HG03558 (cell line): ENCODE data around the gene CUBN.

ENCODE experiments used
- ATAC-seq: cut with Tn5 transposase; IDR thresholded peaks from one replicate; pipeline ENCODE4 v1.9.1; 2021; ENCODE audit warnings: moderate number of reproducible peaks; ENCODE audit not compliant: unreplicated experiment; ENCODE audit errors: extremely low read depth

CUBN gene

DNA sequence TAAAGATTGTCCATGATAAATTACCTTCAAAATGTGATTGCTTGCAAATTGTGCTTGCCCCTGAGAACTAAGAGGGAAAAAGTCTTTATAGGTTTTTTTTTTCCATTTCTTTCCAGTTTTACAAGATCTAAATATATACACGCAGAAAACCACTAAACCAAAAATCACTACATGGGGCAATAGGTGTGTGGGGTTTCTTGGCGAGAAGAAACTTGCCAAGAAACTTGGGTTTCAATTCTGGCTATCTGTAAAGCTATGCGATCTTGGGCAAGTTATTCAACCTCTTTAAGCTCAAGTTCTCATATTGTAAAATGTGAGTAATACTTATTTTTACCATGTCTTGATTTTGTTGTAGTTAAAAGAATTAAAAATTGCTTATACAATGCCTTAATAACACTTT lies 17.0 kb downstream of the CUBN start:
- no peak for ATAC-seq

DNA sequence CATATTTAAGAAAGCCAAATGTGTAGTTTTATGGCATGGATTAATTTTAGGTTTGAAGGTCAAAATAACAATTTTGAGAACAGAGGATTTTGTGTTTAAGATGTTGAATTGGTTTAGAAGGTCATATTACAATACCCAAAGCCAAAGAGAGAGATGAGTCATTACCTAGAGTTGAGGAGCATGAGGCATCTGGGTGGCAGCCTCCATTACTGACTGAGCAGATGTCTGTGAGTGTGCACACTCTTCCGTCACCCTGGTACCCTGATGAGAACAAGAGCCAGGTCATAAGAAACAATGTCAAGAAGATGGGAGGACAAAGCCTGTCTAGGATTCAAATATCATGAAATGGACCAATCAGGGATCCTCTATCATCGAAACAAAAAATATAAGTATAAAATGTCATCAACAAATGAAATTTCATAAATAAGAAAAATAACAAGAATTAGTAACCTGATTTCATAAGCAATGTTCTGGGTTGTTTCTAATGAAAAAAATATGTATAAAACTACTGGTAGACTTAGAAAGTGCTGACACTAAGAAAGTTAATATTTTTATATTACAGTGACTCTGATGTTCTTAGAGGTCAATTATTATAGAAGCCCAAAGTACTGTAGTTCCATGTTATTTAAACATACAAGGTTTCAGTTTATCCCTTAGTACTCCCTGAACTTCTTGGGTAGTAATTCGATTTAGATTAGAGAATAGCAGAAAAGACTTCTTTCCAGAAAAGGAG lies 20.0 kb downstream of the CUBN start:
- no peak for ATAC-seq

- no peak for ATAC-seq
Measured at GRCh38 chr10:17109046-17109445, 20.6 kb downstream of the CUBN start.

- ATAC-seq = no peak
Measured at GRCh38 chr10:17106991-17107390, 22.6 kb downstream of the CUBN start.

DNA sequence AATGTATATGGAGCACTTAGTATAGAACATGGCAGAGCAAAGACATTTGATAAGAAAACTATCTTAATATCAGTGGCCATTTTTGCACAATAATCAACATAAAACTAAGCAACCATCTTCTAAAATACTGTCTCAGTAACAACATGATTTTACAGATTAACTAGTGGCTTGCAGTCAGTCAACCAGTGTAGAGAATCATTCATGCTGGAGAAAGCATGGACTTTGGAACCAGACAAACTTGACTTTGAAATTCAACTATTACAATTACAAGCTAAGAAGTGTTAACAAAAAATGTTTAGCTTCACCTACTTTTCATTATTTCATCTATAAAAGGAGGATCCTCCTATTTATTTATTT lies 27.7 kb downstream of the CUBN start:
- ATAC-seq = no peak

- no peak for ATAC-seq
Measured at GRCh38 chr10:17101257-17101909, 28.2 kb downstream of the CUBN start.

GRCh38 chr10:17100586-17100985 lies 29.0 kb downstream of the CUBN start:
- no peak for ATAC-seq

- no peak for ATAC-seq
Measured at GRCh38 chr10:17098012-17098411, 31.6 kb downstream of the CUBN start.

GRCh38 chr10:17094844-17095243 lies 34.8 kb downstream of the CUBN start:
- no peak for ATAC-seq

GRCh38 chr10:17092986-17093803 lies 36.4 kb downstream of the CUBN start:
- no peak for ATAC-seq

- no peak for ATAC-seq
Measured at GRCh38 chr10:17092216-17092944, 37.2 kb downstream of the CUBN start.

DNA sequence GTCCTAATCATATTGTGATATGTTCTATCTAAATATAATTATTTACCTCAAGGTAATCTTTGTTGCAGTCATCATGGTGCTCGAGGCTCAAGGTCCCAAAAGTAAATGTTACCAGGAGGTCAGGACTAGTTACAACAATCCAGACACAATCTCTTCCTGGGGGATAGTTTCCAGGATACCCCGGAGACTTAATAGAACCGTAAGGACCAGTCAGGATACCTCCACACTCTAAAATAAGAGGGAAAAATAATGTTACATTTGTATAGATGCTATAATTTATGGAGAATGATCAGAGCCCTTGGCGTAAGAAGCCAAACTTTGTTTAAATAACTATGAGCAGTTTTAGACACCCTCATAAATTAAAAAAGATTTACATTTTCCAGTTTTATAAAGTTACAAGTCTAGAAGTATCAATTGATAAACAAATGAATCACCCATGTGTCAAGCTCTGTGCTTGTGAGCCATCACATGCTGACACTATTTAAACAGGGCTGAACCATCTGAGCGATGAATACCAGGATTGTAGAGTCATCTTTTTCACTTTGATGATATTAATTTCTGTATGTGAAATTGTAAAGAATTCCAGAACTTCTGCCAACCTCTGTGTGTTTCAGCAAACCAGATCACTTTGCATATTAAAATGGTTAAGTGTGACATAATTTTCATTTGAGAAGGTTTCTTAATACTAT lies 41.3 kb downstream of the CUBN start:
- no peak for ATAC-seq

DNA sequence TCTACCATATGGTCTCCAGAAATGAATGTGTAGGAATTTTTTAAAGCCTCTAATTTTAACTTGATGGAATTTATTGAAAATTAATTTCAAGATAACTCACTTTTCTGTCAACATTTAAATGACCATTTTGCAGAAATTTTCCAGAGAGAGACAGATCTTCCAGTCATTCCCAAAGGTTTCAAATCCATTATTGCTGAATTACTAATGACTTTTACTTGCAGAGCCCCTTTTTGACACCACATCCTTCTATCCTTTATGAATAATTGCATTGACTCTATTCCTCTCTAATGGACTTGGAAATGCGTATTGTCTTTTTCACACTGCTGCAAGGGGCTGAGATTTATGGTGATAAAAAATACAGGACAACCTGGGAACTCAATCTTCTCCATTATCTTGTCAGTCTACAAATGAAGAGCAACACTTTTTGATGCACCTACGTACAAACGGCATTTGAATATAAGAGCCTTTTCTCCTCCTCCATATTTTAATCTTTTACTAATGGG lies 42.7 kb downstream of the CUBN start:
- ATAC-seq = no peak

DNA sequence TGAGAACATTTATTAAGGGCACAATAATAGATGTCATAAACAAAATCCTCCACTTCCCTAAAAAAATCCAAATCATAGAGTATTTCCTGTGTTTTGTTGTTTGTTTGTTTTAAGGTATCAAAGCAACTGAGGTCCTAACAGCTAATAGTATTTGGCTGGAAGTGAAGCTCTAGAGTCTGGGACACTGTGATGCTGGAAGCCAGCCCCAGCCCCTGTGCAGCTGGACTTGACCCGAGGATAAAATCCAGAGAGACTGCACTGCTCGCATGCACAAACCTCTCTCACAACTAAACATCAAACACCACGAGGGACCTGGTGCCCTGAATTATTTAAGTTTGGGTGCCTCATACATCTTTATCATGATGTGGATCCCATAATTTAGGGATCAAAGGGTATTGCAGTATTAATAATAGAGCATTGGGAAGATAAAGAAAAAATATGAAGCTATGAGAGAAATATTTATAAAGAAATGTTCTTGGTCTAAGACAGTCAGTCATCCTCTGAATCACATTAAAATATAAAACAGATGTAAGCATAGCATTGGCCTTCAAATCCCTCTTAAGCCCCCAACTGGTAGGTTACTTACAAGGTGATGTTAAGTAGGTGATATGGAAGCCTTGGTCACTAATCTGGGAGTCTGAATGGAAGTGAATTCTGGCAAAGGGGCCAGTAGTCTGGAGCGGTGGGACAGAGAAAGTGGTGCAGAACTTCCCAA lies 44.4 kb downstream of the CUBN start:
- ATAC-seq = no peak

DNA sequence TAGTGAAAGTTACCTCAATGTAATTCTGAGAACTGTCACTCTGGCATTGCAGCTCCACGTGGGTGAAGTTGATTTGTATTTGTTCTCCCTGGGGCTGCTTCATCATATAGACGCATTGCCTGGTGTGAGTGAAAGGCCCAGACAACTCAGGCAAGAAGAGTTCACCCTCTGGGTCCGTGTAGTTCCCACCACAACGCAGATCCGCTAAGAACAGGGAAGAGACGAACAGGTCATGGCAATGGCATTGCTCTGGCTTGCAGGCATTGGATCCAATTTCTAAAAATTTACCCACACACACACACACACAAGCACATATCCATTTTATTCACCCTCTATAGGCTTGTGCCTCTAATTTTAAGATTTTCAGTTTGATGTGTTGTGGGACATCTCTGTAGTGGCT lies 45.4 kb downstream of the CUBN start:
- ATAC-seq = no peak

GRCh38 chr10:17081431-17081830 lies 48.2 kb downstream of the CUBN start:
- ATAC-seq = no peak

DNA sequence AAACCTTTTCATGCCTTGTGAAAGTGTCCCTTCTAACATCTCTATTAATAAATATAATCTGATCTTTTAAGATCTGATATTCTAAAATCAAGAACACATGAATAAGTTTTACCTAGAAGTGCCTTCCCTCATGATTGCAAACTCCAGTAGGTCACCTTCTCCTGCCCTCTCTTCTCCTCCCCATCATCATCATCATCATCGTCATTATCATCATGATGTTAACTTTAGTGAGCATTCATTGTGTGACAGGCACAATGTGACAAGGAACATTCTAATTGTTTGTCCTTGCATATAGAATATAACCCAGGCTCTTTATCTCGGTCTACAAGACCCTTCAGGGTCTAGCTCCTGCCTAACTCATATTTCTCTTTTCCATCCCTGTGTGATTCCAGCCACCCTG lies 51.7 kb downstream of the CUBN start:
- ATAC-seq = no peak

DNA sequence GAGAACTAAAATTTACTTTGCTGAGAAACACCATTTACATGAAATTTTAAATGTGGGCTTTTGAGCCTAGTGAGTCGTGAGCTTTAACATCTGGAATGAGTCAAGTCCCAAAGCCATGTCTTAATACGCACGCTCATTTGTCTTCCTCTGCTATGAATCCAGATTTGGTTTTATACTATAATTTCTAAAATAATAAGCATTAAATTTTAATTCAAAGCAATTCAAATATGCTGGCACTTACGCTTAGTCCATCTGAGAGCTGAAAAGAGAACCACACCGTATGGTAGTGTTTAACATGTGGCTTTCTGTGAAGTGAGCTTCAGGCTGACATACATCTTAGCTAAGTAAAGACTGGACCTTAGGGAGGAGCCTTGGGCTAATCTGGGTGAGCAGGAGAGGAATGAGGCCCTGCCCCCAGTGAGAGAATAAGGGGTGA lies 52.2 kb downstream of the CUBN start:
- ATAC-seq = no peak

GRCh38 chr10:17076626-17077345 lies 52.8 kb downstream of the CUBN start:
- ATAC-seq = no peak
